Activated T-helper 1 cell treated with anti-CD3 and anti-CD28 coated beads, Interleukin-2, amount 50 U/mL, for 16 hours (primary cell): Measurements from ENCODE around the gene ATAD3B.
"Not testable (repeated sequence)": the region's sequence is repeated elsewhere in the genome, so short reads cannot be mapped to it uniquely, and the experiment has no call there.

Experiments
- DNase-seq, 2 donors: peaks; one replicate each; pipeline ENCODE4 v3.0.0-alpha.2; 2020; ENCODE audit warnings: low read depth in 1 of 2, low spot score in 1 of 2

The ATAD3B gene

DNA sequence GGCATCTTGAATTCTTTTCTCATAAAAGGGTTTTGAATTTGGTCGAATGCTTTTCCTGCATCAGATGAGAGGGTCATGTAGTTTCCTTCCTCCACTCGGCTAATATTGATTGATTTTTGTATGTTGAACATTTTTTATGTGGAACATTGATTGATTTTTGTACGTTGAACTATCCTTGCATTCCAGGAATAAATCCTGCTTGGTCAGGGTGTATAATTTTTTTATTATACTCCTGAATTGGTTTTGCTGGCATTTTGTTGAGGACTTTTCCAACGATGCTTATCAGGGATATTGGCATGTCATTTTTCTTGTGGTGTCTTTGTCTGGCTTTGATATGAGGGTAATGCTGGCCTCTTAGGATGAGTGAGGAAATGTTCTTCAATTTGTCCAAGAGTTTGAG lies 60.4 kb downstream of the ATAD3B start:
- no peak for DNase-seq

- DNase-seq, result not testable (repeated sequence)
Observed at GRCh38 chr1:1533176-1533893, 61.8 kb downstream of the ATAD3B start.

GRCh38 chr1:1533894-1534291 lies 62.3 kb downstream of the ATAD3B start:
- DNase-seq, result not testable (repeated sequence)

GRCh38 chr1:1534401-1535154 lies 63.0 kb downstream of the ATAD3B start:
- DNase-seq, result no peak

GRCh38 chr1:1535201-1536018 lies 63.8 kb downstream of the ATAD3B start:
- no peak for DNase-seq

DNA sequence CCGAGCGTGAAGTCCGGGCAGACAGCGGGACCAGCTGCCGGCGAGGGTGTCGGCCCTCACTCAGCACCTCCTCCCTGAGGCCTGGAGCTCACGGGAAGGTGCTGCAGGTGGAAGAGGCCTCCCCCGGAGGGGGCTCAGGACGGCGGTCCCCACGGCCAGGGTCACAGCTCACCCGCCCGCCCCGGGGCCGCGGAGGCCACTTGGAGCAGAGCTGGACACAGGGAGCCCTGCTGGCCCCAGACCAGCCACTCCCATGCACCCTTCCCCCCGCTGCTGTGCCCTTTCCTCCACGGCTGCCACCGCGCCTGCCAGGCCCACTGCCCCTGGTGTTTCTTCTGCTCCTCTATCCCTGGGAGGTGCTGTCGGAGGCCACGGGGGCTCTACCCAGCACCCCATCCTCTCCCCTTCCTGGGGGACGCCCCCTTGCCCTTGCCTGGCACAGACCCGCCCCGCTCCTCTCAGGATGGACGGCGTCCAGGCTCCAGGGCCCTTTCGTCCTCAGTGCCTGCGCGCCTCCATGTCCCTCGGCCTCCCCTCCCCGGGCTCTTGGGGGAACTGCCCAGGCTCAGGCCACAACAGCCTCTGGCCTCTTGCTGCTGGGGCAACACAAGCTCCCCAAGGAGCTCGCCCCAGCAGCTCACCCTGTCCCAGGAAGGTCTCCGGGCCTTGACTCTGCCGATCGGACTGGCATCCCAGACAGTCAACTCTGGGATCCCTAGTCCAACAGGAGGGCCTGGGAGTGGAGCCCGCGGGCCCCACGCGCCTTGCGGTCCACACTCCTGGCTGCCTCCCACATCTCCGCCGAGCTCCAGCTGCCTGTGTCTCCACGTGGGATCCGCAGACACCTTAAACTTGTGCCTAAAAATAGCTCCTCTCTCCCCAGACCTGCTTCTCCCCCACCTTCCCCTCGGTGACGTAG lies 64.7 kb downstream of the ATAD3B start:
- no peak for DNase-seq

- DNase-seq, result no peak
Observed at GRCh38 chr1:1536938-1537546, 65.5 kb downstream of the ATAD3B start.

DNA sequence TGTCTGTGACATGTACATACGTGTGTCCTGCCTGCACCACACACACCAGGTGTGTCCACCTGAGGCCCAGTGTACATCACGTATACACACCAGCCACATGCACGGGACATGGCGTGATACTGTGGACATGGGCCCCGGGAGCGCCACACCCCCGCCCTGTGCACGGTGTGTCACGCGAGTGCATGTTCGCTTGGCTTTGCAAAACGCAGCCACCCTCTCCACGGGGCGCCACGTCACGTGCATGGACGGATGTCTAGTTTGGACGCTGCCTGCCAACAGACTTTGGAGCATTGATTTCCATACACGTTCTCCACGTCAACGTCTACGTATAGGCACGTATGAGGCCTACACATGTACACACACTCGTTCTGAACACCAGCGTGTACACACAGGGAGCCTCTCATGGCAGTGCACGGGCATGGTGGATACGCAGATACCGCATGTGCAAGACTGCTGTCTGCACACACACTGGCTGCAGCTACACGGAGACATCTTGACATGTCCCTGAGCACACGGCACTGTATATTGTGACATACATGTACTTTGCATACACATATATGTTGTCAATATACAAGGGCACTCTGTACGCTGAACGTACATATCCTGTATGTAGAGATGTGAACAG lies 66.2 kb downstream of the ATAD3B start:
- DNase-seq, result no peak

DNA sequence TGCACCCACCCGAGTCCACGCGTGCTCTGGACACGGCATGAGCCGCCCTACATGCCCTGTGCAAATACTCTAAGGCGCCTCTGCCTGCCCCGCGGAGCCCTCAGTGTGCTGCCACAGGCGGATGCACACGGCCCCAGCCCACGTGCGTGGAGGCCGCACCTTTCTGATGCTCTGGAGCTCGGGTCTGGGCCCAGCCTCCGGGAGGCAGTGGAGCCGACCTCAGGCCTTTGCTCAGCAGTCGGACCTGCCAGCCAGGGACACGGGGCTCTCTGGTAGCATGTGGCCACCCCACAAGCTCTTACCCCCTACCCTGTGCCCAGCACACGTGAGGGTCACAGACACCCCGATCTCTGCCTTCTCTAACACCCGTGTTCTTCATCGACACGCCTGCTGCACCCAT lies 66.8 kb downstream of the ATAD3B start:
- DNase-seq, result no peak

GRCh38 chr1:1538989-1539309 lies 67.4 kb downstream of the ATAD3B start:
- no peak for DNase-seq

GRCh38 chr1:1539310-1540089 lies 67.9 kb downstream of the ATAD3B start:
- DNase-seq, result no peak

GRCh38 chr1:1540090-1540817 lies 68.7 kb downstream of the ATAD3B start, which contains the start of gene TMEM240:
Gene TMEM240 (minus strand): TSS chr1:1540624. CDS start chr1:1540346, 278 bp downstream.
- peak; percentile 19 to 24 for DNase-seq

DNA sequence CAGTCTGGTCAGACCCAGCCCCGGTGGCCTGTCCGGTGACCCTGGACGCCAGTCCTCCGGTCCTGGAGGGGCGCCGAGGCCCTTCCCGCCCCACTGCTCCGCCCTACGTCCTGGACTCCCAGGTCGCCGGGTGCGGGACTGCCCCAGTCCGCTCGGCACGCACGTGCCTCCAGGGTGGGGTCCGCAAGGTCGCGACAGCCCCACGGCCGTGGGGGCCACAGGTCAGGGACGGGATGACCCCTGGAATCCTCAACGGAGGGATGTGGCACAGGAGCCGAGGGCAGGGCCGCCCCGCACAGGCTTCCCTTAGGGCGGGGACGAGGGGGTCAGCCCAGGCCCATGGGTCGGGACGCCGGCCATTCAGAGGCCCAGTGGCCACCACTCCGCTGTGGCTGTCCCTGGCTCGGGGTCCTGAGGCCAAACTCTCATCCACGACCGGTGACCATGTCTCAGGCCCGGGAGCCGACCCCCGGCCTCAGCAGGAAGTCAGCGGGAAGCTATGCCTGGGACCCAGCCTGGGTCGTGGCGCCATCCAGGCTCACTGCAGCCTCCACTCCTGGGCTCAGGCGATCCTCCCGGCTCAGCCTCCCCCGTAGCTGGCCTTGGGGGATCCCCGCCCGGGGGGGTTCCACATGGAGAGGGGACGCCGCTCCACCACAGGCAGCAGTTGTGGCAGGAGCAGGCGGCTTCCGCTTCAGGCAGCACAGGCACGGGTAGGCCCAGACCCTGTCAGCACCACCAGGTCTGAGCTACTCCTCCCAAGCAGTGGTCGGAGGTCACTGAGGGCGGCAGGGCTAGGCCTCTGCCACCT lies 69.5 kb downstream of the ATAD3B start:
- DNase-seq, result no peak

GRCh38 chr1:1541956-1542765 lies 70.6 kb downstream of the ATAD3B start:
- DNase-seq, result no peak

DNA sequence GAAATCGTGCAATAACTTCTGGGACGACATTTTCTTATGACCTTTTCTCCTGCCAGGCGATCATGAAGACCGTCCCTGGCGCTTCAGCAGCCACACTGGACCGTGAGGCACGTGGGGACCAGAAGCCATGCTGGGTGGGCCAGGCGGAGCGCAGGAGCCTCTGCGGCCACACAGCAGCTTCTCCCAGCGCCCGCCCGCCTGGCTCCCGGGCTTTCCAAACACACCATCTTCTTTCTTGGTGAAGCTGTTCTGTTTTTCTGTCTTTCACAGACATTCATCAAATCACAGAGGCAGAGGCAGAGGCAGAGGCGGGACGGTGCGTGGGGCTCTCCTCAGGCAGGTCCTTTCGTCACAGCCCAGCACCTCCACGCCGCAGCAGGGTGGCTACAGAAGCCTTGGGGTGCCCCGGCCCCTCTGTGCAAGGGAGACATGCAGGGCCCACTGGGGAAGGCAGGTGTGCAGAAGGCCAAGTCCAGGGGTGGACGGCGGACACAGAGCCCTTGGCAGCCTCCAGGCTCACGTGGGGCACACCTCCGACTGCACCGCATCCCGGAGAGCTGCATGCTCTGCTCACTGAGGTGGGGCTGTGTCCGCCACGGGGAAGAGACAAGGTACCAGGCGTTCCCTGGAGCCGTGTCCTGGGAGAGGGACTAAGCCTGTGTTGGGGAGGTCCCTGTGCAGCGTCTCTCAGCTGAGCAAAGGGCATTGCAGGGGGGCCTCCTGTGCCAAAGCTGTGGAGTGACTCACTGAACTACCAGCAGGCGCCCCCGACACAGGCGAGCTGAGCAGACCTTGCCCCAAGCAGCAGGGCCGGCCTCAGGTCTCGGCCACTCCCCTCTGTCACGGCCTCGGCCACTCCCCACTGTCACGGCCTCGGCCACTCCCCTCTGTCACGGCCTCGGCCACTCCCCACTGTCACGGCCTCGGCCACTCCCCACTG lies 71.5 kb downstream of the ATAD3B start:
- no peak for DNase-seq

- DNase-seq, result no peak
Observed at GRCh38 chr1:1543706-1544099, 72.1 kb downstream of the ATAD3B start.
